ENCODE measurements around the gene FAM53C.

FAM53C gene

GRCh38 chr5:138346889-138347288, 8.8 kb downstream of the FAM53C start:
- TF ChIP-seq CTCF (IDR thresholded peaks at IDR 0.05; ENCODE audit: borderline replicate concordance, extremely low read depth, low read length, poor library complexity, severe bottlenecking) (no peak), EZH2 (IDR thresholded peaks at IDR 0.05; ENCODE audit: borderline replicate concordance, low read depth, low read length, severe bottlenecking) (no peak)
- no peak overlapping the region for H3K9ac ChIP-seq (ENCODE audit: low read depth, low read length)
- ATAC-seq (ENCODE audit: insufficient read depth, low read depth) (no peak), DNase-seq (no peak)
- no peaks in the 10 kb centered on the region for H3K4me1 ChIP-seq (ENCODE audit: insufficient read depth, low read length)
- peaks cover 52% of the 10 kb centered on the region for H3K36me3 ChIP-seq (ENCODE audit: insufficient read depth, low read length)
- H2AFZ ChIP-seq (ENCODE audit: low read depth, low read length), result no peak overlapping the region
- H4K20me1 ChIP-seq (ENCODE audit: insufficient read depth, low read length), result no peaks in the 10 kb centered on the region
- no peak overlapping the region for H3K4me3 ChIP-seq (ENCODE audit: low read depth in 1 of 2, low read length in 2 of 2)
- no peak overlapping the region for H3K4me2 ChIP-seq (ENCODE audit: insufficient read depth, low read length)
- peaks cover under 1% of the 10 kb centered on the region for H3K9me3 ChIP-seq (ENCODE audit: insufficient read depth, low read length, severe bottlenecking)
- H3K27me3 ChIP-seq (ENCODE audit: insufficient read depth, low read length, poor library complexity), result no peaks in the 10 kb centered on the region
- H3K79me2 ChIP-seq (ENCODE audit: insufficient read depth, low read length), result peaks cover under 1% of the 10 kb centered on the region; the same call in 1 of the 2 replicates
- no peak overlapping the region for H3K27ac ChIP-seq (ENCODE audit: low read length)

- Histone ChIP-seq H3K79me2 (ENCODE audit: insufficient read depth, low read length) (peaks cover 25% of the 10 kb centered on the region), H3K36me3 (ENCODE audit: insufficient read depth, low read length) (peaks cover 47% of the 10 kb centered on the region)
Observed at GRCh38 chr5:138349852-138350562, 11.9 kb downstream of the FAM53C start.

GRCh38 chr5:138350563-138350890, 12.5 kb downstream of the FAM53C start:
- H3K79me2 ChIP-seq (ENCODE audit: insufficient read depth, low read length), result peaks cover 30% of the 10 kb centered on the region
- no peak overlapping the region for H3K27ac ChIP-seq (ENCODE audit: low read length)
- H3K4me2 ChIP-seq (ENCODE audit: insufficient read depth, low read length), result no peak overlapping the region
- peaks cover 19% of the 10 kb centered on the region; the same call in 1 of the 2 replicates for H4K20me1 ChIP-seq (ENCODE audit: insufficient read depth, low read length)
- TF ChIP-seq CTCF (IDR thresholded peaks at IDR 0.05; ENCODE audit: borderline replicate concordance, extremely low read depth, low read length, poor library complexity, severe bottlenecking) (no peak), EZH2 (IDR thresholded peaks at IDR 0.05; ENCODE audit: borderline replicate concordance, low read depth, low read length, severe bottlenecking) (no peak)
- peaks cover 17% of the 10 kb centered on the region for H3K4me1 ChIP-seq (ENCODE audit: insufficient read depth, low read length)
- H3K9ac ChIP-seq (ENCODE audit: low read depth, low read length), result no peak overlapping the region
- H3K9me3 ChIP-seq (ENCODE audit: insufficient read depth, low read length, severe bottlenecking), result peaks cover 4% of the 10 kb centered on the region
- H3K4me3 ChIP-seq (ENCODE audit: low read depth in 1 of 2, low read length in 2 of 2), result no peak overlapping the region
- H3K27me3 ChIP-seq (ENCODE audit: insufficient read depth, low read length, poor library complexity), result no peaks in the 10 kb centered on the region
- ATAC-seq (ENCODE audit: insufficient read depth, low read depth), result no peak
- H3K36me3 ChIP-seq (ENCODE audit: insufficient read depth, low read length), result peaks cover 42% of the 10 kb centered on the region
- no peak for DNase-seq
- H2AFZ ChIP-seq (ENCODE audit: low read depth, low read length), result no peak overlapping the region

More at GRCh38 chr5:138349852-138350562, 11.9 kb downstream of the FAM53C start:
- Histone ChIP-seq H3K9ac (ENCODE audit: low read depth, low read length) (no peak overlapping the region), H4K20me1 (ENCODE audit: insufficient read depth, low read length) (peaks cover 19% of the 10 kb centered on the region; the same call in 1 of the 2 replicates), H3K4me2 (ENCODE audit: insufficient read depth, low read length) (no peak overlapping the region), H3K27me3 (ENCODE audit: insufficient read depth, low read length, poor library complexity) (no peaks in the 10 kb centered on the region), H3K4me1 (ENCODE audit: insufficient read depth, low read length) (peaks cover 13% of the 10 kb centered on the region), H3K9me3 (ENCODE audit: insufficient read depth, low read length, severe bottlenecking) (peaks cover 4% of the 10 kb centered on the region), H3K4me3 (ENCODE audit: low read depth in 1 of 2, low read length in 2 of 2) (no peak overlapping the region), H2AFZ (ENCODE audit: low read depth, low read length) (no peak overlapping the region), H3K27ac (ENCODE audit: low read length) (no peak overlapping the region)
- ATAC-seq (ENCODE audit: insufficient read depth, low read depth) (no peak), DNase-seq (no peak)
- TF ChIP-seq EZH2 (IDR thresholded peaks at IDR 0.05; ENCODE audit: borderline replicate concordance, low read depth, low read length, severe bottlenecking), result no peak
- no peak for TF ChIP-seq CTCF (IDR thresholded peaks at IDR 0.05; ENCODE audit: borderline replicate concordance, extremely low read depth, low read length, poor library complexity, severe bottlenecking)
